Activated CD4-positive, alpha-beta T cell treated with anti-CD3 and anti-CD28 coated beads for 1 hour (primary cell): ENCODE measurements around the gene FAM83F.
A peak's percentile ranks its signal among the peaks of the same experiment; 100 is the strongest.
"Not testable (repeated sequence)": the region's sequence is repeated elsewhere in the genome, so short reads cannot be mapped to it uniquely, and the experiment has no call there.

Experiments used
- DNase-seq: peaks from one replicate; pipeline ENCODE4 v3.0.0-alpha.2; 2020

FAM83F gene

GRCh38 chr22:40019100-40019499, 24.3 kb downstream of the FAM83F start:
- no peak for DNase-seq

DNA sequence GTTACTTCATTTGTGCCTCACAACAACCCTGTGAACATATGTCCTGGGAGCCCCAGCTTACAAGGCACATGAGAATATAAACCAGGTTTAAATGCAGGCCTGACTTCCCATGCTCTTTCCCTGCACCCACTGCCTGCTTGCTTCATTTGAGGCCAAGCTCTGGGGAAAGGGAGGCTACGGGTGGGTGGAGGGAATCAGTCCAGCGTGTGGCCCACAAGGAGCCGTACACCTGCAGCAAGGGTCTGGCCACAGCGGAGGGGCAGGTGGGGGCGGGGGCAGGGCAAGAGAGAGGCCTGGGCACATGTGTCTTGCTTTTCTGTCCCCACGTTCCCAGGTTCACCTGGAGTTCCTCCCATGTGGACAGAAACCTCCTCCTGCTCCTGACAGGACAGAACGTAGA, 26.2 kb downstream of the FAM83F start:
- DNase-seq, result no peak

- no peak for DNase-seq
These were observed 26.7 kb downstream of the FAM83F start for GRCh38 chr22:40021401-40022000.

DNA sequence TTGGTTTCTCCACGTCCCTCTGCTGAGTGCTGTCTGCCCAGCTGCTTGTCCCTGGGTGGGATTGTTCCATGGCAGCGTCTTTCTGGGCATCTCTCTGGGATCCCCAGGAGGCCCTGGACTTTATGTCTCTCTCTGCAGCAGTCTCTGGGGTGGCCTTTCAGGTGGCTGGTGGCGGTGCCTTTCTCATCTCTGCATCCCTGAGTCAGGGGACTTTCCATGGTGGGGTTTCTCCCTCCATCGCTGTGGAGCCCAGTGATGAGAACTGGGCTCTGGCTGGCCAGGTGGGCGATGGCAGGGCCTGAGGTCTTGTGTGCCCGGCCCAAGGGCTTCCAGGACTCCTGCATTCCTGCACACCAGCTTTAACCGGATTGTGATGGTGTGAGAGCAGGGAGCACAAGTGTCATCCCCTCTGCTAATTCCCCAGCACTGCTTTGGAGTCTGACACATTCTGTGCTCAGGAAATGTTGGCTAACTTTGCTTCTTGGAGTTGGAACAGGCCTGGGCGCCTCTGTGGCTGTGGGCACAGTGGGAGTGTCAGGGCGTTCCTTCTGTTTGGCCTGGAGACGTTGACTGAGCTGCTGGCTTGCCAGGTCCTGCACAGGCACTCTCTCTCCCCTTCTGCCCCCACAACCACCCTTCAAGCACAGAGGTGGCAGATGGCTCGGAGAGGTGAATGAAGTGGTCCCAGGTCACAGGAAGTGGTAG, 27.9 kb downstream of the FAM83F start:
- DNase-seq, result no peak

DNA sequence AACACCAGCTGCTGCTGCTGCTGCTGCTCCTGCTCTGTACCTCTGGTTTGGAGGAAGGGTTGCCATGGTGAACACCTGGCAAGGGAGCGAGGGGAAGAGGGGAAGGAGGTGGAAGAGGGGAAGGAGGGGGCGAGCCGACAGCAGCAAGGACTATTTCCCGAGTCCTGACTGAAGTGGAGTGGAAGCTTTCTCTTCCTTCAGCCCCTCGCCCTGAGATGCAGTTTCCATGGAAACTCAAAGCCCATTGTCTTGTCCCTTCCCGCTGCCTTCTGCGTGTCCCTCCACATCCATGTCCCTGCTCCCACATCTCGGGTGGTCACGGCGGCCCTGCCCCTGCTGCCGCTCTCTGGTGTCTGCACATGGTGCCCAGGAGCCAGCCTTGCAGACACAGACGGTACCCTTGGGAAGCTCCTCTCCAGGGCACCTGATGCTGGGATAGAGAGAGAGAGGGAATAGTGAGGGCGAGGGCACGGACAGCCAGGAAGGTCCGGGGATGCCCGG, 28.6 kb downstream of the FAM83F start:
- DNase-seq, result no peak

- peak; percentile 44 for DNase-seq
These were observed 29.7 kb downstream of the FAM83F start for GRCh38 chr22:40024201-40025061.

GRCh38 chr22:40025062-40025379, 30.3 kb downstream of the FAM83F start:
- DNase-seq, result not testable (repeated sequence)

- DNase-seq, result no peak
These were observed 31.1 kb downstream of the FAM83F start for GRCh38 chr22:40025856-40026255.

DNA sequence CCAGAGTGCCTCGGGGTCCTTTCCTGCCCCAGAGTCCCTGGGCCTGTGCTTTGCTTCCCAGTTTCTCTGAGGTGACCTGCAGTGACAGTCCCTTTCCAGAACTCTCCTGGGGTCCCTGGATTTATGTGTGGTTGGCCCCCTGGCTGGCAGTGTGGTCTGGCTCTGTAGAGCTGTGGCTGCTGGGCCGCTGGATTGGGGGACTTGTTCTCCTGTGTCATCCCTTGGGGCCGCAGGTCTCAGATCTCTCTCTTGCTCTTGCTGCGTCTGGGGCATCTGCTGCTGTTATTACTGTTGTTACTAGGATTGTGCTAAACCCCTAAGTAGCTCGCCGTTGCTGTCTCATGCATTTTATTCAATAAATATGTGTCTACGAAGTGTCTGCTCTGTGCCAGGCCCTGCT, 31.9 kb downstream of the FAM83F start:
- DNase-seq, result no peak

GRCh38 chr22:40027191-40028097, 32.7 kb downstream of the FAM83F start:
- DNase-seq, result no peak

GRCh38 chr22:40028098-40028425, 33.3 kb downstream of the FAM83F start:
- DNase-seq, result no peak

DNA sequence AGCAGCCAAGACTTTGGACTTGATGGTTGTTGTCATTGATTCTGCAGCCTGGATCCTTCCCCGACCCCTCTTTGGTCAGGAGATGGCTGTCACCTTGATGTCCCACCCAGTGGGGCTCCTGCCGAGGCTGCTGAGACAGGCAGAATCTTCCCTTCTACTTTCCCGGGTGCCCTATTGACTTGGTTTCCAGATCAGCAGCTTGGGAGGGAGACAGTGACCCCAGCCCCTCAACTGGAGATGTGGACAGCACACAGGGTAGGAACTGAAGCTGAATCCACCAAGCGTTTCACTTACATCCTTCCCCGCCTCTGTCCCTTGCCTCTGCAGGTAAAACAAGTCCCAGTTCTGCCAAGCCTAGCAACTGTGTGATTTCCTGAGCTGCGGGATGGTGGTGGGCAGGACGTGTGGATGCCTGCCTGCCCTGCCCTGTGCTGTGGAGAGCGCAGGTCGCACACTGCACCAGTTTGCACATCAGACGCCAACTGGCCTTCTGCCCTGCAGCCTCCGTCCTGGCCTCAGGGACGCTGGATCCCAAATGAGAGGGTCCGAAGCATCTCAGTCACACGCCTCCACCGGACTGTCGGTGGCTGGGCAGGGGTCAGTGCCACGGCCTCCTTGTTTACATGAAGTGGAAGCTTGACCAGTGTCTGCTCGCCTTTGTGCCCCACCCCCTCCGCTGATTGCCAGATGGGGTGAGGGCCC, 34.6 kb downstream of the FAM83F start:
- DNase-seq, result no peak

GRCh38 chr22:40030026-40030757, 35.4 kb downstream of the FAM83F start:
- DNase-seq, result no peak

- no peak for DNase-seq
These were observed 36.0 kb downstream of the FAM83F start for GRCh38 chr22:40030758-40031095.

GRCh38 chr22:40031766-40032470, 37.2 kb downstream of the FAM83F start:
- DNase-seq, result no peak

- DNase-seq, result no peak
These were observed 39.0 kb downstream of the FAM83F start for GRCh38 chr22:40033586-40034380.

- DNase-seq, result no peak
These were observed 40.6 kb downstream of the FAM83F start for GRCh38 chr22:40035351-40035750.

DNA sequence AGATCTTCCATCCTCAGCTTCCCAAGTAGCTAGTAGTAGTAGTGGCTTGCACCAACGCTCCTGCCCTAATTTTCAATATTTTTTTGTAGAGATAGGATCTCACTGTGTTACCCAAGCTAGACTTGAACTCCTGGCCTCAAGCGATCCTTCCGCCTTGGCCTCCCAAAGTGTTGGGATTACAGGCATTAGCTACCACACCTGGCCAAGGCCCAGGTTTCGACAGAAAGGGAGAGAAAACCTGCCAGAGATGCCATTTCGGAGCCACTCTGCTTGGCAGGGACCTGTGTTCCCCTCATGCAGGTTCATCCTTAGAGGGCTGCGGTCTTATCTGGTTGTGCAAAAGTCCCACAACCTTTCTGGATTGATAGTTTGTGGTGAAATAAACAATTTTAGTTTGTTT, 41.4 kb downstream of the FAM83F start:
- no peak for DNase-seq

DNA sequence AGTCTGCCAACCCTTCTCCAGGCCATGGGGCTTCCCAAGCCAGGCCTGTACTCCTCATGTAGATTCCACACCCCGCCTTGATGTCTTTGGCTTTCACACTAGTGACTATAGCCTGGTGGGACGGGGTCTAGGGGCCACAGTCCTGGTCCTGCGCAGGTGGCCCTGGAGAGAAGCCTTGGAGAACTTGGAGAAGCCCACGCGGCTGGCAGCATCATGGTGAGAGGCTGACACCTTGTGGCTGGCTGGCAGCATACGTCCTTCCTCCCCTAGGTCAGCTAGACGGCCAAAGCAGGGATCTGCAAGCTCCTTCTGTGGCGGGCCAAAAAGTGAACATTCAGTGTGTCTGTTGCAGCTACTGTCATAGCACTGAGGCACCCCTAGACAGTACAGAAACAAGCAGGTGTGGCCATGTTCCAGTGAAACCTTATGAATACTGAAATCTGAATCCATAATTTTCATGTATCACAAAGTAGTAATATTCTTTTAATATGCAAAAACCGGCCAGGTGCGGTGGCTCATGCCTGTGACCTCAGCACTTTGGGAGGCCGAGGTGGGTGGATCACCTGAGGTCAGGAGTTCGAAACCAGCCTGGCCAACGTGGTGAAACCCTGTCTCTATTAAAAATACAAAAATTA, 42.0 kb downstream of the FAM83F start:
- peak; percentile 30 for DNase-seq

DNA sequence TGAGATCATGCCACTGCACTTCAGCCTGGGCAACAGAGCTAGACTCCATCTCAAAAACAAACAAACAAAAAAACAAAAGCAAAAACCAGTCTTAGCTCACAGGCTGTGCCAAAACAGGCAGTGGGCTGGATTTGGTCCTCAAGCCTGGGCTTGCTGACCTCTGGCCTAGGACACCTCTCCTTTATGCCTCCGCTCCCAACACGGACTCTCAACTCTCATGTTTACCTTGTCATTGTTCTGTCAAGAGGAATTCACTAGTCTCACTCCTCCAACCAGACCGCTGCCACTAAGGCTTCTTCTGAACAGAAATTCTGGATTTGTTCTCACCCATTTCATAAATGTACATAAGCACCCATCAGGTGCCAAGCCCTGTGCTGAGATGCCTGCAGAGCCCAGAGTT, 42.6 kb downstream of the FAM83F start:
- no peak for DNase-seq
